HG02884 (cell line): Measurements from ENCODE around the gene KRT7.

Experiments used
- ATAC-seq: cut with Tn5 transposase; IDR thresholded peaks from one replicate; pipeline ENCODE4 v1.9.1; 2021; ENCODE audit warnings: mild to moderate bottlenecking, moderate library complexity; ENCODE audit not compliant: unreplicated experiment

KRT7 gene

DNA sequence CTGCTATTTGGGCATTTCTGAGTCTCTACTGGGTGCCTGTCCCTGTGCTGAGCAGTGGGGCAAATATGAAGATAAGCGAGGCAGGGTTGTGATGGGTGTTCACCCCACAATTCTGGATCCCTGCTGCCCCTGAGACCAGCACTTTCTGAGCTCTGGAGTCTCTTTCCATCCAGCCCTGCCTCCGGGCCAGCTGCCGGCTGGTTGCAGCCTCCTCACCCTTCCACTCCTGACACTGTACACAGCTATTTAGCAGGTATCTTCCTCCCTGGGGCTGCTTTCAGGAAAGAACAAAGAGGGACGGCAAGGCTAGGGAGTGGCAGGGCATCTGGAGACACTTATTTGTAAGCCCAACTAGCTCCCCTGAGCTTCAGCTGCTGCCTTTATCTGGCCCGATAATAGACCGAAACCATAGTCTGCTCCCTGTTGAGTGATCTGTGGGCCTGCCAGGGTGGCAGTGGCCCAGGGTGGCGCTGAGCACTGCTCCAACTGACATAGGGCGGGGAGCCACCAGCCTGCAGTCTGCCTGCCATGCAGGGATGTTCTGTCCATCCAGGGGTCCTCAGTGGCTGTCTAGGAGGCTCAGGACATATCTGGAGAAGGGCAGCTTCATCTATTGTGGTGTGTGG is 33.6 kb upstream of the KRT7 start:
- ATAC-seq, result no peak

DNA sequence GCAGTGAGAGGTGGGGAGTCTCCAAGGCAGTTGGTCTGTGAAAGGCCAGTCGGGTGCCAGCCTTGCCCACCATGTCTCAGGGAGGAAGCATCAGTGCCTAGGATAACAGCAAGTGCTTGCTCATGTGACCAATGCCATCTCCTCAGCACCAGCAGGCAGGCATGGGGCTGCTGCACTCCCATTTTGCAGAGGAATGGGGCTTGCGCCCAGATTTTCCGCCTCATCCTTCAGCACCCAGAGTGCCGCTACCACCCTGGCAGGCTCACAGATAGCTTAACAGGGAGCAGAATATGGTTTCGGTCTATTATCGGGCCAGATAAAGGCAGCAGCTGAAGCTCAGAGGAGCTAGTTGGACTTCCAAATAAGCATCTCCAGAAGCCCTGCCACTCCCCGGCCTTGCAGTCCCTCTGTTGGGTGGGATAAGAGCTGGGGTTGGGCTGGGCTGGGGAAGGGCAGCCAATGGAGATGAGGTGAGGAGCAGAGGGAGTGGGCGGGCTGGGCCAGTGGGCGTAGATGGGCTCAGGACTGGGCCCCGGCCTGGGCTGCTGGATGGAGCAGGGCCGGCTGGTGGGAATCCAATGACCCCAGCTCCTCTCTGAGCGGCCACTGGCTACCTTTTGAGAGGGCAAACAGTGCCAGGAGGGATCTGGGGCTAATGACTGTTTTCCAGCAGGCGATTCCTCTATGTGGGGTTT is 32.8 kb upstream of the KRT7 start:
- ATAC-seq, result no peak

GRCh38 chr12:52200781-52201450 is 32.1 kb upstream of the KRT7 start:
- ATAC-seq, result no peak

GRCh38 chr12:52201451-52201839 is 31.6 kb upstream of the KRT7 start:
- ATAC-seq, result no peak

GRCh38 chr12:52202361-52203078 is 30.5 kb upstream of the KRT7 start:
- ATAC-seq, result no peak

- no peak for ATAC-seq
Observed at GRCh38 chr12:52203079-52203921, 29.7 kb upstream of the KRT7 start.

DNA sequence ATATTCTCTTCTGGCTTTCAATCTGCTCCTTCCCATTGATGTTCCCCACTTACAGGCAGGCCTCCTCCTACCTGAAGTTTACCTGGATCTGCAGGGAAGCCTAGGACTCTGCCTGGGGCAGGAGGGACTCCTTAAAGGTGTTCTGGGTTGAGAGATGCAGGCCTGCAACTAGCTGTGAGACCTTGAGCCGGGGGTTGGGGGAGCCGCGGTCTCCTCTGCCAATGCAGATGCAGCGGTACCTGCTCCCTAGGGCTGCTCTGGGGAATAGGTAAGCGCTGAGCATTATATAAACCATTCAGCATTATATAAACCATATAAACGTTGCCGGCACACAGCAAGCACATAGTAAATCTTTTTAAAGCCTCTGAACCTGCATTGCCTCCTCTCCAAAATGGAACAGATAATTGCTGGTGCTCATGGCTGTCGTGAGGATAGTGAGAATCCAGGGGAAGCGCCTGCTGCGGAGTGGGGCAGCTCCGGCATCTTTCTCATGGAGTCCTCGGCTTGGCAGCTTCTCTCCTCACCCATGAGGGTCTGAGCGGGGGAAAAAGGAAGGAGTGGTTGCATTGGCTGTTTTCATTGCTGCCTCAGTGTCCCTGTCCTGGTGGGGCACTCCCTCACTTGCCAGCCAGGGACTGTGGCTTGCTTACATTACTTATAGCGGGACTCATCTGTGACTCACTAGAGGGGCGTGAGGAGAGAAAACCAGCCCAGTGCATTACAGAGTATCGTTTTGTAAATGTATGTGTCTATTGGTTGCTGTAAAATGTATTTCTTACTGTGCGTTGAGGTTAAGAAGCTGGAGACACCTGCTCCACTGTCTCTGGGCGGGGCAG is 28.7 kb upstream of the KRT7 start:
- no peak for ATAC-seq

DNA sequence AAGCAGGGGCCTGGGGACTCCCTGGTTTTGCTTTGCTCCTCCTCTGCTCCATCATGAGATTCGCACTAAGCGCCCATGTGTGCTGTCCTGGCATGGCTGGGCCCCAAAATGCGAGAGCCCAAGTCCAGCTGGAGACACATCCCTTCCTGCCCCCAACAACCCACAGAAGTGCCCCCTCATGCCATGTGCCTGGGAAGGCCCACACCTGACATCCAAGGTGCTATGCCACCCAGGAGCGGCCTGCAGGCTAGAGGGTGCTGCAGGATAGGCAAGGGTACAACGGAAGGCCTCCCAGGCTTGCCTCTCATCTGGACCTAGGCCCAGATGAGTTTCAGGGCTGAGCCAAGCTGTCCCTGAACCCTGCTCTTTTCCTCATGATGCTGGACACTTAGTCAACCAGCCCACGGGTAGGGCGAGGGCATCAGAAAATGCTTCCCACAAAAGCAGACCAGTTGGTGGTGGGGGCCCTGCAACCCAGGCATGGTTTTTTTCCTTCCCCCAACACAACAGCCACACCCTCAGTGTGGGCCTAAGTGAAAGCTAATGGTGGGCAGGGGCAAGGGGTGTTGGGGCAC is 28.0 kb upstream of the KRT7 start:
- no peak for ATAC-seq

- ATAC-seq, result no peak
Observed at GRCh38 chr12:52205612-52206303, 27.3 kb upstream of the KRT7 start.

GRCh38 chr12:52206304-52207040 is 26.6 kb upstream of the KRT7 start:
- no peak for ATAC-seq

- no peak for ATAC-seq
Observed at GRCh38 chr12:52207106-52207505, 25.9 kb upstream of the KRT7 start.

- ATAC-seq, result no peak
Observed at GRCh38 chr12:52207895-52208294, 25.1 kb upstream of the KRT7 start.

GRCh38 chr12:52208424-52209165 is 24.4 kb upstream of the KRT7 start:
- ATAC-seq, result no peak

DNA sequence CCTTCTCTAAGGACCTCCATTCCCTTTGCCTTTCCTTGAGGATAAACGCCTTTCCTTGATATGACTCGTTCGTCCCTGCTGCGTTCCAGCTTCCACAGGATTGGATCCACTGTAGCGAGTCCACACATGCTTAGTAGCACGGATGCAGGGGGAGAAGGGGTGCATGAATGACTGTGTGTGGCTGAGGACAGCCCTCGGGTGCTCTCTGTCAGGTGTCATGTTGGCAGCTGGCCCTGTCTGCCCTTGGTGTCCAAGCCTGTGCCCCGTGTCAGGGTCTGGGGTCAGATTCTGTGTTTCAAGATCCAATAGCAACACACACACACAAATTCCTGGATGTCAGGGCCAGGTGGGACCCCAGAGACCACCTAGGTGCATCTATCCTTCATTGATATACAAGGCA is 23.7 kb upstream of the KRT7 start:
- no peak for ATAC-seq

GRCh38 chr12:52210186-52210924 is 22.7 kb upstream of the KRT7 start:
- no peak for ATAC-seq

DNA sequence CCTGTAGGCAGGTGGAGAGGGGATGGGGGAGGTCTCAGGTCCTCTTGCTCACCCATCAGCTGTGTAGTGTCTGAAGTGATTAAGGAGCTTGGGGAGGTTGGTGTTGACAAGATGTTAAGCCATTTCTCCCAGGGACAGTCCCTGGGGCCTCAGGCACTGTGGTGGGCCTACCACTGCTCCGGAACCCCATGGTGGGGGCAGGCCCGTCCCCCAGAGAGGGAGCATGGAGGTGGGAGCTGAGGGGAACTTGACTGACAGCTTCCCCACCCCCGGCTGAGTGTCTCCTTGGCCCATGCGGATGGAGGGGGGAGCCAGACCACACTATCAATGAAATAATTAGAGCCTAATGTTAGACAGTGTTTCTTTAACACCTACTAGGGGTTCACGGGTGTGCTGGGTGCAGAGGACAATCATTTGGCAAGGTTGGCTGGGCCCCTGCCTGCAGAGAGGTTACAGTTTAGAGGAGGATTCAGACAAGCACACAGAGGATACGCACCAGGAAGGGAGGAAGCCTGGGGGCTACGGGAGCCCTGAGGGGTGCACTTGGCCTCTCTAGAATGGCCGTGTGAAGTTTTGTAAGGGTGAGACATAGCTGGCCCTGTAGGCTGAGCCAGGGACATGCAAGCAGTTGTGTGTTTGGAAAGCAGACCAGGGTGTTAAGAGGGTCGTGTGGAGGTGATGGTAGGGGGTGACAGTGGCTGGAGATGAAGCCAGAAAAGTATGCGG is 22.0 kb upstream of the KRT7 start:
- no peak for ATAC-seq
